HEK293T (cell line): ENCODE measurements around the gene EFTUD2.

ENCODE experiments used
- CTCF ChIA-PET: fragments of 350-600 bp; formaldehyde crosslinking; extraction: SDS; loops from one replicate; lab custom pipeline; 2021; ENCODE audit warnings: antibody characterized with exemption, inconsistent platforms; lab: Yijun Ruan, JAX
- POLR2A ChIA-PET: fragments of 350-600 bp; formaldehyde crosslinking; extraction: SDS; loops from one replicate; lab custom pipeline; 2020; ENCODE audit warnings: antibody characterized with exemption, inconsistent platforms; lab: Yijun Ruan, JAX
- DNase-seq: peaks from one replicate; pipeline ENCODE4 v3.0.0; 2012; ENCODE audit warnings: mixed read lengths; ENCODE audit errors: extremely low spot score
- ARNT ChIP-seq: fragments of 450-650 bp; IDR thresholded peaks from 2 replicates; pipeline ENCODE4 v1.6.1; 2017; ENCODE audit warnings: mild to moderate bottlenecking
- BHLHE40 ChIP-seq: fragments of 450-650 bp; IDR thresholded peaks from 2 replicates; pipeline ENCODE4 v1.6.1; 2016; ENCODE audit warnings: mild to moderate bottlenecking, moderate library complexity, borderline replicate concordance
- CTBP1 ChIP-seq: fragments of 450-650 bp; IDR thresholded peaks from 2 replicates; pipeline ENCODE4 v1.6.1; 2016; ENCODE audit warnings: borderline replicate concordance
- ELF4 ChIP-seq: fragments of 450-650 bp; IDR thresholded peaks from 2 replicates; pipeline ENCODE4 v1.6.1; 2017; ENCODE audit warnings: antibody characterized with exemption
- FOXA1 ChIP-seq: fragments of 450-650 bp; IDR thresholded peaks from 2 replicates; pipeline ENCODE4 v1.6.1; 2016; ENCODE audit warnings: mild to moderate bottlenecking
- FOXK2 ChIP-seq: fragments of 450-650 bp; IDR thresholded peaks from 2 replicates; pipeline ENCODE4 v1.6.1; 2016; ENCODE audit warnings: mild to moderate bottlenecking
- FOXM1 ChIP-seq: fragments of 450-650 bp; IDR thresholded peaks from 2 replicates; pipeline ENCODE4 v1.6.1; 2017; ENCODE audit warnings: mild to moderate bottlenecking, borderline replicate concordance
- HDGF ChIP-seq: fragments of 450-650 bp; IDR thresholded peaks from 2 replicates; pipeline ENCODE4 v1.6.1; 2017; ENCODE audit warnings: antibody characterized with exemption, borderline replicate concordance
- L3MBTL2 ChIP-seq: fragments of 450-650 bp; conservative IDR thresholded peaks from 2 replicates; pipeline ENCODE4 v1.6.1; 2016; ENCODE audit warnings: mild to moderate bottlenecking
- LEF1 ChIP-seq: fragments of 450-650 bp; IDR thresholded peaks from 2 replicates; pipeline ENCODE4 v1.6.1; 2017; ENCODE audit warnings: mild to moderate bottlenecking, borderline replicate concordance
- NFRKB ChIP-seq: fragments of 450-650 bp; IDR thresholded peaks from 2 replicates; pipeline ENCODE4 v1.6.1; 2016; ENCODE audit warnings: mild to moderate bottlenecking, moderate library complexity
- SP1 ChIP-seq: fragments of 450-650 bp; IDR thresholded peaks from 2 replicates; pipeline ENCODE4 v1.6.1; 2017
- SUZ12 ChIP-seq: fragments of 450-650 bp; IDR thresholded peaks from 2 replicates; pipeline ENCODE4 v1.6.1; 2016; ENCODE audit warnings: mild to moderate bottlenecking
- TARDBP ChIP-seq: fragments of 450-650 bp; IDR thresholded peaks from 2 replicates; pipeline ENCODE4 v1.6.1; 2016
- ZNF384 ChIP-seq: fragments of 450-650 bp; IDR thresholded peaks from 2 replicates; pipeline ENCODE4 v1.6.1; 2016
- TF ChIP-seq, protein P1 (sequence below): fragments of 450-650 bp; IDR thresholded peaks from 2 replicates; pipeline ENCODE4 v1.6.1; 2016

EFTUD2 gene

DNA sequence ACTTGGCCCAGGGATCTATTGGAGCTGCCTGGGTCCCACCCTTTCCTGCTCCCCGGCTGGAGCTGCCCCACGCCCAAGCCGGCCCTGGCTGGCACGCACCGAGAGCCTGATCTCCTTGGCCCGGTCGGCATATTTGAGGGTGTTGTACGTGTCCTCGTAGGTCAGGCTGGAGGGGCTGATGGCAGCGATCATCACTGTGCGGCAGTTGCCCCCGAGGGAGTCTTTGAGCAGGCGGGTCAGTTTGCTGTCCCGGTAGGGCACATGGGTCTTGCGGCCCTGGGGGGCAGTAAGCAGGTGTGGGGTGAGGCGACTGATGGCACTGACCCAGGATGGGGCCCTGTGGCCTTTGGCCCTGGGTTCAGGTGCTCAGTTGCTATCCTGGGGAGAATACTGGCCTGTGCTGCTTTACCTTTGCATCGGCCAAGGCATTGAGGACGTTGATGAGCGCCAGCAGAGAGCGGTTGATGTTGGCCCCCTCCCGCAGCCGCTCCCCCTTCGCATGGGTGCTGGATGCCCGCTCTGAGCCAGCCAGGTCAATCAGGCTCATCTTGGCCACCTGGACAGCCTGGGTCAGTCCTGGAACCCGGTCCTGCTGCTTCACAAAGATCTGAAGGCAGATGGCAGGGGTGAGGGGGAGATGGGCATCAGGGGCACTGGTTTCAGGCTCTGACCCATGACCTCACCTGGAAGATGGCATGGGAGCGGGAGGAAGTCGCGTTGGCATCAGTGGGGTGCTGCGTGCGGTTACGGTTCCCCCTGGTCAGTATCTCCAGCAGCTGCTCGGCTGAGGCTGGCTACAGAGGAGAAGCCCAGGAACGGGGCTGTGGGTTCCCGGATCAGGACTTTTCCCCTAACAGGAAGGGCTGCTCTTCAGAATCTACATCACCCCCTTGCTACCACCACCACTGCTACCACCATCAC lies 34.8 kb upstream of the EFTUD2 start:
- CTCF ChIA-PET: no interaction called here
- no peak for DNase-seq
- POLR2A ChIA-PET: no interaction called here
- TF ChIP-seq HDGF (no peak), ARNT (no peak), BHLHE40 (no peak), LEF1 (no peak), ELF4 (no peak), L3MBTL2 (no peak), SP1 (no peak), SUZ12 (no peak)
- TF ChIP-seq, protein P1, sequence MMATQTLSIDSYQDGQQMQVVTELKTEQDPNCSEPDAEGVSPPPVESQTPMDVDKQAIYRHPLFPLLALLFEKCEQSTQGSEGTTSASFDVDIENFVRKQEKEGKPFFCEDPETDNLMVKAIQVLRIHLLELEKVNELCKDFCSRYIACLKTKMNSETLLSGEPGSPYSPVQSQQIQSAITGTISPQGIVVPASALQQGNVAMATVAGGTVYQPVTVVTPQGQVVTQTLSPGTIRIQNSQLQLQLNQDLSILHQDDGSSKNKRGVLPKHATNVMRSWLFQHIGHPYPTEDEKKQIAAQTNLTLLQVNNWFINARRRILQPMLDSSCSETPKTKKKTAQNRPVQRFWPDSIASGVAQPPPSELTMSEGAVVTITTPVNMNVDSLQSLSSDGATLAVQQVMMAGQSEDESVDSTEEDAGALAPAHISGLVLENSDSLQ: no peak

- ChIA-PET POLR2A (interaction anchor here (1.8 kb wide), 1 partner anchor 12 kb away, joined by 5 read pairs; no protein-coding TSS in a partner anchor), CTCF (interaction anchor here (0.6 kb wide), 1 partner anchor 22 kb away, joined by 3 read pairs; no protein-coding TSS in a partner anchor)
- no peak for TF ChIP-seq FOXK2
- TF ChIP-seq HDGF: no peak
- no peak for TF ChIP-seq FOXM1
- TF ChIP-seq L3MBTL2: no peak
- TF ChIP-seq, protein P1: no peak
- no peak for TF ChIP-seq TARDBP
- TF ChIP-seq BHLHE40: no peak
- DNase-seq: no peak
Measured at GRCh38 chr17:44932787-44933097, 33.5 kb upstream of the EFTUD2 start.

DNA sequence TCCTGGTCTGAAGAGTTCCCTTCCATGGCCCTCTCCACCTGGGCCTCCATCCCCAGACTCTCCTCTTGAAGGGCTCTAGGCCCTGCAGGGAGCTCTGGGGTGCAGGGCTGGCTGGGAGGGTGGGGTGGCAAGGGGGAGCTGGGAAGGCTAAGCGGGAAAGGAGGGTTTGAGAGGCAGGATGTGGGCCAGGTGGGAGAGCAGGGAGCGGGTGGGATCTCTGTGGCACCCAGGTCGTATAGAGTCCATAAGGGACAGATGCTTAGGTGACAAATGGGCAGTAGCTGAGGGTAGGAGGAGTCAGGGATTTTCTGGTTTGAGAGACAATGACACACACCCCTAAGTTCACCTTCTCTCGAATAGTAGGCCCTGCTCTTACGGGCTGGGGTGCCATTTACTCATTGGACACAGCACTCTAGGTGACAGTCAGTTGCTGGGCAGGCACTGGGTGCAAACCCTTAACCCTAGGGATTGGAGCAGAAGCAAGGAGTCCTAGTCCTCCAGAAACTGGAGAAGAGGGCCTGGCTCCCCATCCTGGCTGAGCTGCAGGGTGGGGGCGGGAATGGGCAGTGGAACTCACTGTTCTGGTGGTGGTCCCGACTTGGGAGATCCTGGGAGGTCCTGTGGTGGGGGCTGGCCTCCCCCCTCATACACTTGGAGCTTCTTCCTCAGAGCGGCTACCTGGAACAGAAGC lies 33.0 kb upstream of the EFTUD2 start:
- ChIA-PET CTCF (interaction anchor here (0.6 kb wide), 1 partner anchor 21 kb away, joined by 3 read pairs; no protein-coding TSS in a partner anchor), POLR2A (interaction anchor here (1.8 kb wide), 1 partner anchor 11 kb away, joined by 5 read pairs; no protein-coding TSS in a partner anchor)
- DNase-seq: no peak
- TF ChIP-seq SP1: no peak
- no peak for TF ChIP-seq BHLHE40
- no peak for TF ChIP-seq LEF1
- no peak for TF ChIP-seq L3MBTL2
- no peak for TF ChIP-seq NFRKB
- no peak for TF ChIP-seq FOXK2
- no peak for TF ChIP-seq ZNF384

- CTCF ChIA-PET: no interaction called here
- no peak for DNase-seq
- TF ChIP-seq SUZ12 (no peak), ZNF384 (no peak)
- POLR2A ChIA-PET: interaction anchor here (1.8 kb wide), 1 partner anchor 10 kb away, joined by 5 read pairs; no protein-coding TSS in a partner anchor
Measured at GRCh38 chr17:44931376-44931775, 32.1 kb upstream of the EFTUD2 start.

- ChIA-PET CTCF (interaction anchor here (1.0 kb wide), 1 partner anchor 11 kb away, joined by 4 read pairs; no protein-coding TSS in a partner anchor), POLR2A (no interaction called here)
Measured at GRCh38 chr17:44930667-44931066, 31.4 kb upstream of the EFTUD2 start.

DNA sequence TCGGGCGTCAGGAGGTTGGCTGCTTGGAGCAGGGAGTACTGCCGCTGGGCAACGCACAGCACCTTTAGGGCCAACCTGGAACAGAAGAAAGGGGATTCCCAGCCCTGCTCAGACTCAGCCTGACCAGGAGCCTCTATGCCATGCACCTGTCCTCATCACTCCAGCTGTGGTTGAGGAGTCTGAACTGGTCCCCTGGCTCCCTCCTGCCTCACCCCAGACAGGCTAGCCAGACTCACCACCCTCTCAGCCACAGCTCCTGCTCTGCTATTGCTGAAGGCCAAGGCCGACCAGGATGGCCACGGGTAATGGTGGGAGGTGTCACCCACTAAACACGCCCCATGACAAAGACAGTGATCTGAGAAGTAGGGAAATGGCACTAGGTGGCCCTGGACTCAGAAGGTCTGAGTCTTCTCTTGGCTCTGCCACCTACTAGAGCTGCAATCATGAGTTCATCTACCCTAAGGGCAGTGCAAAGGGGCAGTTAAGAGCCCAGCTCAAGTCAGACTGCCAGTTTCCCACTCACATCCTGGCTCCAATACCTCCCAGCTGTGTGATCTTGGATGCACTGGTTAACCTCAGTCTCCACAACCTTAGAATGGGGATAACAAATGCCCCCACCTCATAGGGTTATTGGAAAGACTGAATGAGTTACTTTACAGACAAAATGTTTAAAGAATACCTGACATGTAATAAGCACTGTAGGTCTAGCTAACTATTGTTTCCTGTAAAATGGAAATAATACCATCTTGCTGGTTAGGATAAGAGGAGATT lies 29.9 kb upstream of the EFTUD2 start:
- POLR2A ChIA-PET: no interaction called here
- CTCF ChIA-PET: no interaction called here
- no peak for TF ChIP-seq FOXA1
- TF ChIP-seq, protein P1: no peak
- no peak for TF ChIP-seq SUZ12
- TF ChIP-seq ELF4: no peak
- TF ChIP-seq SP1: no peak
- no peak for TF ChIP-seq ZNF384
- no peak for TF ChIP-seq L3MBTL2
- TF ChIP-seq CTBP1: no peak
- no peak for TF ChIP-seq FOXM1
- no peak for TF ChIP-seq NFRKB
- no peak for TF ChIP-seq ARNT
- no peak for TF ChIP-seq HDGF
- no peak for TF ChIP-seq BHLHE40
- no peak for DNase-seq

More at GRCh38 chr17:44930667-44931066, 31.4 kb upstream of the EFTUD2 start:
- TF ChIP-seq SP1: no peak
- TF ChIP-seq FOXK2: no peak
- no peak for TF ChIP-seq TARDBP
- TF ChIP-seq ARNT: no peak
- no peak for TF ChIP-seq NFRKB
- TF ChIP-seq ZNF384: no peak
- no peak for TF ChIP-seq CTBP1
- TF ChIP-seq FOXM1: no peak
- TF ChIP-seq ELF4: no peak
- no peak for TF ChIP-seq BHLHE40
- TF ChIP-seq HDGF: no peak
- TF ChIP-seq, protein P1: no peak
- no peak for TF ChIP-seq L3MBTL2
- no peak for TF ChIP-seq SUZ12
- no peak for TF ChIP-seq LEF1
- TF ChIP-seq FOXA1: no peak
- DNase-seq: no peak
